ENCODE data around the gene KLK1.

KLK1 gene

GRCh38 chr19:50823389-50824042 is at the start of gene KLK1:
TSS of gene KLK1 (minus strand) at chr19:50823787. CDS start at chr19:50823748, 39 bp downstream.
- DNase-seq, result no peak

GRCh38 chr19:50873056-50873455 is 49.5 kb upstream of the KLK1 start, which contains the start of gene KLK2:
TSS of gene KLK2 (plus strand) at chr19:50873439. CDS start at chr19:50873474, 35 bp downstream.
- no peak for DNase-seq

GRCh38 chr19:50870417-50871089 is 47.0 kb upstream of the KLK1 start:
- DNase-seq, result no peak

- DNase-seq, result no peak
Measured at GRCh38 chr19:50869479-50869878, 45.9 kb upstream of the KLK1 start.

- no peak for DNase-seq
Measured at GRCh38 chr19:50861496-50862286, 38.1 kb upstream of the KLK1 start.

- DNase-seq, result no peak
Measured at GRCh38 chr19:50861010-50861409, 37.4 kb upstream of the KLK1 start.

GRCh38 chr19:50859849-50860248 is 36.3 kb upstream of the KLK1 start:
- no peak for DNase-seq

- DNase-seq, result peak; percentile 78
Measured at GRCh38 chr19:50858886-50859285, 35.3 kb upstream of the KLK1 start.

- DNase-seq, result no peak
Measured at GRCh38 chr19:50857366-50857765, 33.8 kb upstream of the KLK1 start.

- DNase-seq, result no peak
Measured at GRCh38 chr19:50854636-50855410, 31.2 kb upstream of the KLK1 start, which contains the start of gene KLK3. TSS of gene KLK3 (plus strand) at chr19:50854915. CDS start at chr19:50854956, 41 bp downstream.

- DNase-seq, result no peak
Measured at GRCh38 chr19:50851620-50852019, 28.0 kb upstream of the KLK1 start.

- DNase-seq, result no peak
Measured at GRCh38 chr19:50850738-50851137, 27.2 kb upstream of the KLK1 start.

- peak; percentile 58 for DNase-seq
Measured at GRCh38 chr19:50844296-50844935, 20.8 kb upstream of the KLK1 start.

GRCh38 chr19:50843701-50844221 is 20.2 kb upstream of the KLK1 start:
- DNase-seq, result peak; percentile 56

- no peak for DNase-seq
Measured at GRCh38 chr19:50843205-50843604, 19.6 kb upstream of the KLK1 start.

- no peak for DNase-seq
Measured at GRCh38 chr19:50842130-50842529, 18.5 kb upstream of the KLK1 start.

GRCh38 chr19:50839712-50840655 is 16.4 kb upstream of the KLK1 start:
- no peak for DNase-seq

GRCh38 chr19:50838239-50838638 is 14.7 kb upstream of the KLK1 start:
- DNase-seq, result no peak

GRCh38 chr19:50837300-50837699 is 13.7 kb upstream of the KLK1 start:
- no peak for DNase-seq

- DNase-seq, result no peak
Measured at GRCh38 chr19:50836543-50837195, 13.1 kb upstream of the KLK1 start.

All from NCI-H748 treated with DMSO at 0.1 percent for 48 hours (cell line).